ENCODE measurements around the gene EFCAB8.

EFCAB8 gene

GRCh38 chr20:32829311-32830005 lies 29.3 kb upstream of the EFCAB8 start:
- no peaks in the 10 kb centered on the region for H3K27me3 ChIP-seq (ENCODE audit: control insufficient read depth, insufficient read depth, low read length)
- no peaks in the 10 kb centered on the region for H3K9me3 ChIP-seq (ENCODE audit: control insufficient read depth, insufficient read depth, low read length)
- no peak overlapping the region for H3K9ac ChIP-seq (ENCODE audit: low read depth, low read length)
- peaks cover 2% of the 10 kb centered on the region for H3K4me1 ChIP-seq (ENCODE audit: control insufficient read depth, insufficient read depth, low read length)
- H3K4me3 ChIP-seq (ENCODE audit: low read depth, low read length): no peak overlapping the region
- peaks cover 16% of the 10 kb centered on the region for H3K36me3 ChIP-seq (ENCODE audit: control insufficient read depth, insufficient read depth, low read length)

DNA sequence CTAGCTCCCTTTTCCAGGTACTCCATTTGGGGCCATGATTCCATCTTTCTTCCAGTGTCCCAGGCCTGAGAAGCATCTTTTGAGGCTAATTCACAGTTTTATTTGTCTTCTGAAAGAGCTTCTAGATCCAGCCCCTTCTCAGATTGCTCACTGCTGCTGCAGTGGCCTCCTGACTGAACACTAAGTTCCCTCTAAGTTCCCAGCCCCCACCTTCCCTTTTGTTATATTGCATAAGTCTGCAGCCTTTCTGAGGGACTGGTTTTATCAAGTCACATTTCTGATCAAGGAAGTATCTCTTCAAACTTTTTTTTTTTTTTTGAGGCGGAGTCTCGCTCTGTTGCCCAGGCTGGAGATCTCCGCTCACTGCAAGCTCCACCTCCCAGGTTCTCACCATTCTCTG lies 28.3 kb upstream of the EFCAB8 start:
- Histone ChIP-seq H3K4me3 (ENCODE audit: low read depth, low read length) (no peak overlapping the region), H3K4me1 (ENCODE audit: control insufficient read depth, insufficient read depth, low read length) (peaks cover 2% of the 10 kb centered on the region), H3K9me3 (ENCODE audit: control insufficient read depth, insufficient read depth, low read length) (no peaks in the 10 kb centered on the region), H3K27me3 (ENCODE audit: control insufficient read depth, insufficient read depth, low read length) (no peaks in the 10 kb centered on the region), H3K36me3 (ENCODE audit: control insufficient read depth, insufficient read depth, low read length) (peaks cover 16% of the 10 kb centered on the region), H3K9ac (ENCODE audit: low read depth, low read length) (no peak overlapping the region)

DNA sequence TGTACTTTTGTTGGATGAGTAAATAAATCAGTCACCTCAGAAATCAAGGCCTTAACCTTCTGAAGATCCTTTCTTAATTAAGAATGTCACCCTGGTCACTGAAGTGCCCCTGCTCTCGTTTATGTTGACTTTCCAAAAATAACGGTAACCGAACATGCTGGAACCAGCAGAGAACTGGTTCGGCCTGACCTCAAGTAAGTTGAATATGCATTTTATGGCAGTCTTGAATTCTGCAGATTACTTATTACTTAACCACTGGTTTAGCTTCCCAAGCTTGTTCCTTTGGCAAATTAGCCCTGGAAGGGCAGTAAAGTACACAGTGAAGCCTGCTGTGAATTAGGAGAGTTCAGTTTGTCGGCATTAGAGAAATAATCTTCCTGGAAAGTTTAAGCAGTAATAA lies 26.7 kb upstream of the EFCAB8 start:
- no peaks in the 10 kb centered on the region for H3K9me3 ChIP-seq (ENCODE audit: control insufficient read depth, insufficient read depth, low read length)
- peaks cover 2% of the 10 kb centered on the region for H3K4me1 ChIP-seq (ENCODE audit: control insufficient read depth, insufficient read depth, low read length)
- no peak overlapping the region for H3K9ac ChIP-seq (ENCODE audit: low read depth, low read length)
- H3K36me3 ChIP-seq (ENCODE audit: control insufficient read depth, insufficient read depth, low read length): peaks cover 15% of the 10 kb centered on the region
- no peak overlapping the region for H3K4me3 ChIP-seq (ENCODE audit: low read depth, low read length)
- H3K27me3 ChIP-seq (ENCODE audit: control insufficient read depth, insufficient read depth, low read length): no peaks in the 10 kb centered on the region

DNA sequence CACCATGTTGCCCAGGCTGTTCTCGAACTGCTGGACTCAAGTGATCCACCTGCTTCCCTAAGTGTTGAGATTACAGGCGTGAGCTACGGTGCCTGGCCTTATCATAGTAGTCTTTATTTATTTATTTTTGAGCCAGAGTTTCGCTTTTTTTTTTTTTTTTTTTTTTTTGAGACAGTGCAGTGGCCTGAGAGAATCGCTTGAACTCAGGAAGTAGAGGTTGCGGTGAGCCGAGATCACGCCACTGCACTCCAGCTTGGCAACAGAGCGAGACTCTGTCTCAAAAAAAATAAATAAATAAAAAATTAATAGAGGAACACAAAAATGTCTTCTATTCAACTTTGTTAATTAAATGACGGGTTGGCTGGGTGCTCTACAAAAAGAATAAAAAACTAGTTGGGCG lies 26.1 kb upstream of the EFCAB8 start:
- Histone ChIP-seq H3K36me3 (ENCODE audit: control insufficient read depth, insufficient read depth, low read length) (peaks cover 12% of the 10 kb centered on the region), H3K4me3 (ENCODE audit: low read depth, low read length) (no peak overlapping the region), H3K27me3 (ENCODE audit: control insufficient read depth, insufficient read depth, low read length) (no peaks in the 10 kb centered on the region), H3K4me1 (ENCODE audit: control insufficient read depth, insufficient read depth, low read length) (peaks cover 2% of the 10 kb centered on the region), H3K9ac (ENCODE audit: low read depth, low read length) (no peak overlapping the region), H3K9me3 (ENCODE audit: control insufficient read depth, insufficient read depth, low read length) (no peaks in the 10 kb centered on the region)

DNA sequence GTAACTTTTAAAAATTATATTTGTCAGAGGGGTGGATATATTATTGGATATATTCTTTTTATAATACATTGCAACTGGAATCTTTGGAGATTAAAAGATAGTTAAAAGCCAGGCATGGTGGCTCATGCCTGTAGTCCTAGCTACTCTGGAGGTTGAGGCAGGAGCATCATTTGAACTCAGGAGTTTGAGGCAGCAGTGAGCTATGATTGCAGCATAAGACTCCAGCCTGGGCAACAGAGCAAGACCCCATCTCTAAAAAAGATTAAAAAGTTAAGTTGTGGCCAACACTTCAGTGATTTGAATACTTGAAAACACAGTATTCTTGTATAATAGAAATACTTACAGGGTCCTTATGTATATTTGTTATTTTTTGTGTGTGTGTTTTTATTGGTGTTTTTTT lies 23.8 kb upstream of the EFCAB8 start:
- peaks cover 25% of the 10 kb centered on the region for H3K36me3 ChIP-seq (ENCODE audit: control insufficient read depth, insufficient read depth, low read length)
- H3K27me3 ChIP-seq (ENCODE audit: control insufficient read depth, insufficient read depth, low read length): no peaks in the 10 kb centered on the region
- no peak overlapping the region for H3K4me3 ChIP-seq (ENCODE audit: low read depth, low read length)
- H3K9ac ChIP-seq (ENCODE audit: low read depth, low read length): no peak overlapping the region
- H3K9me3 ChIP-seq (ENCODE audit: control insufficient read depth, insufficient read depth, low read length): no peaks in the 10 kb centered on the region
- H3K4me1 ChIP-seq (ENCODE audit: control insufficient read depth, insufficient read depth, low read length): peaks cover 2% of the 10 kb centered on the region

DNA sequence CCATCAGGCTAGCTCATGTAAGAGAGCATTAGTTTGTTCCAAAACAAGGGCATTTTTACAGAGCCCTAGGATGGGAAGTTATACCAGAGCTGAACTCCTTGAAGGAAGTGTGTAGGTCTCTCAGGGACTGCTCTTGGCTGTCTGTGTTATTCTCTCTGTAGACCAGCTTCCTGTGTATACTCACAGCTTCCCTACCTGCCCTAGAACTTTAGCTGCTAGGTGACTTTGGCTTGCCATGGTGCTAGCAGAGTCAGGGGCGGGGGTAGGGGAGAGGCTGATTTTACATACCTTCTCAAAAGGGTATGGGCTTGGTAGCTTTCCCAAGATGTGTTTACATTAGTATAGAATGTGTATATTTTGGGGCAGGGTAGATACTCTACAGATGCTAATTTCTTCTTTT lies 21.6 kb upstream of the EFCAB8 start:
- Histone ChIP-seq H3K36me3 (ENCODE audit: control insufficient read depth, insufficient read depth, low read length) (peaks cover 30% of the 10 kb centered on the region), H3K4me1 (ENCODE audit: control insufficient read depth, insufficient read depth, low read length) (no peaks in the 10 kb centered on the region)

DNA sequence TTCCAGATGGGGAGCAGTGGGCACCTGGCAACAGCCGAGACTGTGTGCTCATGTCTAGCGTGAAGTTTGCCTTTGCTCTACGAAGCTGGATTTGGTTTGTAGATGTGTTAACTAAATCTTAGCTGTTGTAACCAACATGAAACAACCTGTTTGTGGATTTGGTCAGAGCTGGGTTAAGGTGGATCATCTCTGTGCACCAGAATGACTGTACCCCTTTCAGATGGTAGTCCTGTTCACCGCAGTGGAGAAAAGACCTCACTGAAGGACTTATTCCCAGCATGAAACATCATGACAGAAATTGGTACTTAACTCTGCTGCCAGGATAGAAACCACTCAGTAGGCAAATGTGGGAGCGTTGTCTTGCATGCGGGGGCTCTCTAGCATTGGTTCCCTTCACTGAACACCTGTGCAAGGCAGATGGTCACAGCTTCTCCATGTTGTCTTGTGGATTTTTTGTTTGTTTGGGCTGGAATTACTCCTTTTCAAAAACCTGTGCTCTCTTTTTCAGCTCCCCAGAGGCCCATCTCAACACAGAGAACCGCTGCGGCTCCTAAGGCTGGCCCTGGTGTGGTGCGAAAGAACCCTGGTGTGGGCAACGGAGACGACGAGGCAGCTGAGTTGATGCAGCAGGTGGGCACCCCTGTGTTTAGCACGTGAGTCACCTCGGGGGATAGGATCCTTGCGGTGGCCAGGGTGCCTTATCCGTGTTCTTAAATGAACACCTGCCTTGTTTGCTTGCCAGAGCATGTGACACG lies 19.3 kb upstream of the EFCAB8 start:
- no peak overlapping the region for H3K4me3 ChIP-seq (ENCODE audit: low read depth, low read length)
- H3K9me3 ChIP-seq (ENCODE audit: control insufficient read depth, insufficient read depth, low read length): no peaks in the 10 kb centered on the region
- peaks cover 24% of the 10 kb centered on the region for H3K36me3 ChIP-seq (ENCODE audit: control insufficient read depth, insufficient read depth, low read length)
- no peaks in the 10 kb centered on the region for H3K4me1 ChIP-seq (ENCODE audit: control insufficient read depth, insufficient read depth, low read length)
- no peaks in the 10 kb centered on the region for H3K27me3 ChIP-seq (ENCODE audit: control insufficient read depth, insufficient read depth, low read length)
- H3K9ac ChIP-seq (ENCODE audit: low read depth, low read length): no peak overlapping the region

More for the DNA sequence above, 21.6 kb upstream of the EFCAB8 start:
- no peak overlapping the region for H3K9ac ChIP-seq (ENCODE audit: low read depth, low read length)
- H3K27me3 ChIP-seq (ENCODE audit: control insufficient read depth, insufficient read depth, low read length): no peaks in the 10 kb centered on the region
- no peak overlapping the region for H3K4me3 ChIP-seq (ENCODE audit: low read depth, low read length)
- H3K9me3 ChIP-seq (ENCODE audit: control insufficient read depth, insufficient read depth, low read length): no peaks in the 10 kb centered on the region

- Histone ChIP-seq H3K9ac (ENCODE audit: low read depth, low read length) (no peak overlapping the region), H3K4me1 (ENCODE audit: control insufficient read depth, insufficient read depth, low read length) (no peaks in the 10 kb centered on the region), H3K36me3 (ENCODE audit: control insufficient read depth, insufficient read depth, low read length) (peaks cover 24% of the 10 kb centered on the region), H3K9me3 (ENCODE audit: control insufficient read depth, insufficient read depth, low read length) (no peaks in the 10 kb centered on the region), H3K4me3 (ENCODE audit: low read depth, low read length) (no peak overlapping the region), H3K27me3 (ENCODE audit: control insufficient read depth, insufficient read depth, low read length) (no peaks in the 10 kb centered on the region)
Measured at GRCh38 chr20:32839982-32840285, 18.8 kb upstream of the EFCAB8 start.

GRCh38 chr20:32841174-32841573 lies 17.5 kb upstream of the EFCAB8 start:
- Histone ChIP-seq H3K9ac (ENCODE audit: low read depth, low read length) (no peak overlapping the region), H3K36me3 (ENCODE audit: control insufficient read depth, insufficient read depth, low read length) (peaks cover 24% of the 10 kb centered on the region), H3K9me3 (ENCODE audit: control insufficient read depth, insufficient read depth, low read length) (no peaks in the 10 kb centered on the region), H3K4me3 (ENCODE audit: low read depth, low read length) (no peak overlapping the region), H3K4me1 (ENCODE audit: control insufficient read depth, insufficient read depth, low read length) (no peaks in the 10 kb centered on the region), H3K27me3 (ENCODE audit: control insufficient read depth, insufficient read depth, low read length) (no peaks in the 10 kb centered on the region)

- no peaks in the 10 kb centered on the region for H3K27me3 ChIP-seq (ENCODE audit: control insufficient read depth, insufficient read depth, low read length)
- H3K9ac ChIP-seq (ENCODE audit: low read depth, low read length): no peak overlapping the region
- H3K4me1 ChIP-seq (ENCODE audit: control insufficient read depth, insufficient read depth, low read length): no peaks in the 10 kb centered on the region
- H3K36me3 ChIP-seq (ENCODE audit: control insufficient read depth, insufficient read depth, low read length): peaks cover 21% of the 10 kb centered on the region
- H3K9me3 ChIP-seq (ENCODE audit: control insufficient read depth, insufficient read depth, low read length): no peaks in the 10 kb centered on the region
- no peak overlapping the region for H3K4me3 ChIP-seq (ENCODE audit: low read depth, low read length)
Measured at GRCh38 chr20:32841632-32842031, 17.1 kb upstream of the EFCAB8 start.

GRCh38 chr20:32842688-32843524 lies 15.8 kb upstream of the EFCAB8 start:
- Histone ChIP-seq H3K4me3 (ENCODE audit: low read depth, low read length) (no peak overlapping the region), H3K9me3 (ENCODE audit: control insufficient read depth, insufficient read depth, low read length) (no peaks in the 10 kb centered on the region), H3K9ac (ENCODE audit: low read depth, low read length) (no peak overlapping the region), H3K27me3 (ENCODE audit: control insufficient read depth, insufficient read depth, low read length) (no peaks in the 10 kb centered on the region), H3K4me1 (ENCODE audit: control insufficient read depth, insufficient read depth, low read length) (no peaks in the 10 kb centered on the region), H3K36me3 (ENCODE audit: control insufficient read depth, insufficient read depth, low read length) (peaks cover 21% of the 10 kb centered on the region)

All from iPS-15b (cell line).